Occipital lobe (tissue), 2 donors: ENCODE data around the gene RAB11FIP3. TPM values are rescaled to one million over a fixed set of nuclear protein-coding genes. Genes with fewer than 3 reads are reported as not detected.

Source experiments
- DNase-seq: peaks from one replicate; lab custom pipeline; 2025; lab: John Stamatoyannopoulos, UW
- total RNA-seq: library from RNA; depleted of rRNA; stranded (reverse); fragments of >200 nt; gene quantifications from one replicate; pipeline ENCODE4 v1.2.3, GENCODE V29; 2014

RAB11FIP3 gene
- total RNA-seq, 1 donor from 2014 or later, result 25.6 TPM

- no peak for DNase-seq
Observed at GRCh38 chr16:515939-516226, 90.4 kb downstream of the RAB11FIP3 start.

- DNase-seq, result no peak
Observed at GRCh38 chr16:516301-516700, 90.9 kb downstream of the RAB11FIP3 start.

DNA sequence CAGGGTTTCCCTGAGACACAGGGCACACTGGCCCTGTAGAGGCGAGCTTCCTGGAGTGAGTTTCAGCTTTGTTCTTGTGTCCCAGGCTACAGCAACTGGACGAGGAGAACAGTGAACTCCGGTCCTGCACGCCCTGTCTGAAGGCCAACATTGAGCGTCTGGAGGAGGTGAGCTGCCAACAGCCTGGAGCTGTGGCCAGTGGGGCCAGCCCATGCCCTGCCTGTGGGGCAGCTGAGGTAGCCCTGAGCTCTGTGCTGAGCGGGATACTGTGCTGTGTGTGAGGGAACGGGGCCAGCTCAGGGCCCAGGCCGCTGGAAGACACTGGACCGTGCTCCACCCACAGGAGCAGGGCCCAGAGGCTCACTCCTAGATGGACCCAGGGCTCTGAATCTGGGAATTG is 93.4 kb downstream of the RAB11FIP3 start:
- DNase-seq, result no peak

DNA sequence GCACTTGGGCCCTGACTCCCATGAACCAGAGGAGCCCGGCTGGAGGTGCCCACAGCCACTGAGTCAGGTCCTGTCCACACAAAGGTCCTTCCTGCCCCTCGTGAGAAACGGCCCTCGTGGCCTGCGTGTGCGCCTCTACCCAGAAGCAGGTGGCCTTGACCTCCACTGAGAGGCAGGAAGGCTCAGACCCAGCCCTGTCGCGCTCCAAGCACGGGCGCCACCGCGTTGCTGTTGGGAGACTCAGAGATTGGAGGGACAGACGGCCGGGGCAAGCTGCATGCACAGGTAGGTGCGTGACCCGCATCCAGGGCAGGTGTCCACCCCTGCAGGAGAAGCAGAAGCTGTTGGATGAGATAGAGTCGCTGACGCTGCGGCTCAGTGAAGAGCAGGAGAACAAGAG is 94.0 kb downstream of the RAB11FIP3 start:
- DNase-seq, result no peak

- DNase-seq, result no peak
Observed at GRCh38 chr16:519841-520687, 94.6 kb downstream of the RAB11FIP3 start.

DNA sequence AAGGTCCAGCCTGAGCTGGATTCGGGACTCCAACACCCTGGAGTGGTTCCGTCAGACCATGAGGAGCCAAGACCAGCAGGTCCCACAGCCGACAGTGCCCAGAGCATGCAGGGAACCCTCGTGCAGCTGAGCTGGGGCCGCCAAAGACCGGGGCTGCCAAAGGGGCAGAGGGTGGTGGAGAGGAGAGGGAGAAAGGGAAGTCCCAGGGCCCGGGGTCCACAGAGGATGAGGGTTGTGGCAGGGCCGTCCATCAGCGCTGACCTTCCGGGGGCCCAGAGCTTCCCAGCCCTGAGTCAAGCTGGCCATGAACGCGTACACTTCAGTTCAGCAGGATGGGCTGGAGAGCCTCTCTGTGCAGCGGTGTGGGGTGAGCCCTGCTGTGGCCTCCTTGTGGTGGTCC is 95.4 kb downstream of the RAB11FIP3 start:
- no peak for DNase-seq

- no peak for DNase-seq
Observed at GRCh38 chr16:521381-522210, 96.1 kb downstream of the RAB11FIP3 start.

GRCh38 chr16:522320-523096 is 97.1 kb downstream of the RAB11FIP3 start:
- no peak for DNase-seq

- no peak for DNase-seq
Observed at GRCh38 chr16:523097-523741, 97.8 kb downstream of the RAB11FIP3 start.

DNA sequence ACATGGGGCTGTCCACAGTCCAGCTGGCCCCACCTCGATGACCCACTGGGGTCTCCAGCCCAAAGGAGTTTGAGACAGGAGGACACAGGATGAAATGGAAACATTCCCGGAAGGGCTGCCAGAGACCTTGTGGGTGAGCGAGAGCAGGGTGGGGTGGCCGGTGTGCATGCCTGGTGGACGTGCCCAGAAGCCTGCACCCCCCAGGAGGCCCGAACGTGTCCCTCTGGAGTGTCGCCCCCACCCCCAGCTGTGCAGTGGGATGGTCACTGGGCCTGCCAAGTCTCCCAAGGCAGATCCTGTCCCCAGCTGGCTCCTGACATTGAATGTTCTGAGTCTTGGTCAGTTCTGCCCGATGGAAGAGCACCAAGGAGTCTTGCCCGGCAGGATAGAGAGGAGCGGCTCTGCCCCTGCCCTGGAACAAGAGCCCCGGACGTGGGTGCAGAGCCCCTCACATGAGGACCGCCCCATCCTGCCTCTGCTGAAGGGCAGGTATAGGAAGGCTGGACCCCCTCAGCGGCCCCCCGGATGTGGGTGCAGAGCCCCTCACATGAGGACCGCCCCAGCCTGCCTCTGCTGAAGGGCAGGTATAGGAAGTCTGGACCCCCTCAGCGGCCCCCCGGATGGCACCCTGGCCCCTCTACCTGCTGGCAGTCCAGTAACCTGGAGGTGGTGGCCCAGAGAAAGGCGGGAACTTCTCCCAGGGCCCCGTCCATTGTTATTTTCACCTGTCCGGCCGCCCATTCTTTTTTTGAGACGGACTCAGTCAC is 99.0 kb downstream of the RAB11FIP3 start:
- DNase-seq, result no peak

DNA sequence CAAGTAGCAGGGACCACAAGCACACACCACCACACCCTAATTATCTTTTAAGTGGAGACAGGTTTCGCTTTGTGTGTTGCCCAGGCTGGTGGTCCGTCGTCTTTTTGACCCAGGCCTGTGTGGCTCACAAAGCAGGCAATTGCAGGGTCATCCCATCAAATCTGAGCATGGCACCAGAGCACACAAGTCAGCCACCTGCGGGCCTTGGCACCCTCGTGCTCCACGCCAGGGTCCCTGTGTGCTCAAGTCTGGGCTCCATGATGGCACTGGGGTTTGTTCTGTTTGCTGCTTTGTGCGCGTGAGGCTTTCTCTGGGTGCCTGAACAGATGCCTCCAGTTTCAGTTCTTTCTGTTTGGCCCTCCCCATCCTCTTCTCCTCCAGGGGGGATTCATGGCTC is 99.7 kb downstream of the RAB11FIP3 start:
- DNase-seq, result no peak

DNA sequence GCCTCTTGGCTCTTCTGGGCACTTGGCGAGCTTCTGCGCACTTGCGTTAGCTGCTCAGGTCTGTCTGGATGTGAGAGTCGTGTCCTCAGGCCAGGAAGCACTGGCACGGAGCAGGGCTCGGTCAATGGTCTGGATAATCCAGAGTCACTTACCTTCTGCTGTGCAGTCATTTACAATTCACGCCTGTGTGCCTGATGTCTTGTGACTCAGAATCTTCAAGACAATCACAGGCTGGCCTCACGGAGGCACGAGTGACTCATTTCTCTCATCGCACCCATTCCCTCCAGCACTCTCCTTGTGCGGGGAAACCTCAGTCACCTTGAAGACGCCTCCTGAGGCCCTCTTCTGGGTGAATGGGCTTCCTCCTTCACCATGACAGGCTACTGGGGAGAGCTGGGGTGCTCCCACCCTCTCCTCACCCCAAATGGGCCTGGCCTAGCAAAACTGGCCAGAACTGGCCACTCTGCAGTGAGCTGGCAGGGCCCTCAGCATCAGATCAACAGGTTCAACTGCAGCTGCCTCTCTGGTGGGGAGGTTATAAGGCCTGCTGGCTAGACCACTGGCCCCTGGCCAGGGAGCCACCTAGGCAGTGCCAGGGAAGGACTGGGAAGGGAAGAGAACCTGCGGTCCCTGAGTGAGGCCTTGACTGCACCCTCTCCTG is 100.2 kb downstream of the RAB11FIP3 start:
- DNase-seq, result peak; percentile 30

- peak; percentile 57 for DNase-seq
Observed at GRCh38 chr16:526181-527014, 100.9 kb downstream of the RAB11FIP3 start.

GRCh38 chr16:527015-527903 is 101.8 kb downstream of the RAB11FIP3 start, which contains the start of gene CAPN15:
Gene CAPN15, plus strand, starts transcription at chr16:527712. Its CDS starts 19,127 bp downstream, at chr16:546839.
- DNase-seq, result peak; percentile 77

DNA sequence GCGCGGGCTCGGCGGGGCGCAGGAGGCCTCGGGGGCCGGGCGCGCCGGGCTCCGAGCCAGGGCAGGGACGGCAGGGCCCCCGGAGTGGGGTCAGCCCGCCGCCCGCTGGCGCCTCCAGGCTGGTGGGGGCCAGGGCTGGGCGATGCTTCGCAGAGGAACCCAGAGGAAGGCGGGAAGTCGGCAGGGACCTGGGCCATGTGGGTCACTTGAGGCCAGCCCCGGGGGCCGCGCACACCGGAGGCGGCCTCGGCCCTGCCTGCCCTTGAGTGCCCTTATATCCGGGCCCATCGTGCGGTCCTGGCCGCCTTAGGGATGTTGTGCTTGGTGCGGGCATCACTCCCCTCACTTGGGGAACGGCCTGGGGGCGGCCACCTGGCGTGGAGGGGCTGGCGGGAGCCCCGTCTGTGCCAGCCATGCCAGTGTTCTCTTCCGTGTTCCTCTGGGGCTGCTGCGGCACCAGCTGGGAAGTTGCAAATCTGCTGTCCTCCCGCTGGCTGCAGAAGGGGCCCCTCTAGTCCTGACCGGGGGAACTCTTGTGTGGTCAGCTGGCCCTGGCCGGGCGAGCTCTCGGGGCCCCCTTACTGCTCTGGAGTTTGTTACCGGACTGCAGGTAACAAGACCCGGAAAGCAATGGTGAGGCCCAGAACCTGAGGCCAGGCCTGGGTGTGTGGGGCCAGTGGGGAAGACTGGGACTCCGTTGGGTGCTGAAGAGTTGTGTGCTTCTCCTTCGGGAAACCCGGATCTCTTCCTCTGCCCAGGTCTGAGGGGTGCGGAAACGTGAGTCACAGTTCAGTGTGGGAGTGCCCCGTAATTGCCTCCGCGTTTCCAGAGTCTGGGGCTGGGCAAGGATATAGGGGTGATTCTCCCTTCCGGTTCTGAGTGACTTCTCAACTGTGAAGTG is 102.9 kb downstream of the RAB11FIP3 start:
- DNase-seq, result no peak

GRCh38 chr16:529012-529575 is 103.6 kb downstream of the RAB11FIP3 start:
- DNase-seq, result no peak
